Choroid plexus epithelial cell (primary cell): ENCODE measurements around the gene PCED1B.
A peak's percentile ranks its signal among the peaks of the same experiment; 100 is the strongest.

ENCODE experiments used
- DNase-seq: peaks from one replicate; pipeline ENCODE4 v3.0.0-alpha.2; 2010; ENCODE audit warnings: low read depth
- H3K4me3 ChIP-seq: 2 replicates; pipeline ENCODE4 v1.5.1; 2011; ENCODE audit warnings: low read depth, mild to moderate bottlenecking, control low read depth, low read length, moderate library complexity
- CTCF ChIP-seq: conservative IDR thresholded peaks from 2 replicates; pipeline ENCODE4 v1.5.1; 2011; ENCODE audit warnings: low read depth, mild to moderate bottlenecking, control low read depth, inconsistent platforms, low read length, moderate library complexity

PCED1B gene

GRCh38 chr12:47235258-47236040, 156.0 kb downstream of the PCED1B start:
- TF ChIP-seq CTCF: no peak
- H3K4me3 ChIP-seq: no peak overlapping the region
- no peak for DNase-seq

- DNase-seq: peak; percentile 78
- H3K4me3 ChIP-seq: no peak overlapping the region
- no peak for TF ChIP-seq CTCF
These were observed 156.8 kb downstream of the PCED1B start for GRCh38 chr12:47236109-47236714.

GRCh38 chr12:47237751-47238211, 158.4 kb downstream of the PCED1B start:
- DNase-seq: peak; percentile 34

GRCh38 chr12:47238669-47239114, 159.3 kb downstream of the PCED1B start:
- no peak for TF ChIP-seq CTCF
- H3K4me3 ChIP-seq: no peak overlapping the region
- DNase-seq: peak; percentile 44

More at GRCh38 chr12:47237751-47238211, 158.4 kb downstream of the PCED1B start:
- no peak overlapping the region for H3K4me3 ChIP-seq
- TF ChIP-seq CTCF: no peak

GRCh38 chr12:47242426-47242825, 163.0 kb downstream of the PCED1B start:
- H3K4me3 ChIP-seq: no peak overlapping the region
- TF ChIP-seq CTCF: no peak
- no peak for DNase-seq

- no peak for TF ChIP-seq CTCF
- no peak for DNase-seq
- H3K4me3 ChIP-seq: no peak overlapping the region
These were observed 165.4 kb downstream of the PCED1B start for GRCh38 chr12:47244835-47245234.
